ENCODE results near the gene SLC17A1.

The SLC17A1 gene

DNA sequence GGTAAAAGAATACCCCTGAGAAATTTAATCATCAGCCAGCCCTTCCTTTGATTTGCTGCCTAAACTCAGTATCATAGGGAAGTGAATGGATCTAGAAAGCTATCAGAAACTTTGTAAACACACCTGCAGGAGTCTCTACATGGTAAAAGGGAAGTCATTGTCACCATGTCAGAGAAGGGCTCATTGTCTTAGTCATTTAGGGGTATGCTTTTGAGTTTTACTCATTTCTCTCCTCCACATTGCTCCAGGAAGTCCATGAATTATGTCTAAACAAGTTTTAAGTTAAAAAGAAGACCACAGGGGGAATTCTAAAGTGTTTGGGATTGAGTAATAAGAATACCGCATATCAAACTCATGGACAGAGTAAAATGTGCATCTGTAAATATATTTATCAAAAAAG lies 2.5 kb downstream of the SLC17A1 start:
- no peak for TF ChIP-seq TAF1 (IDR thresholded peaks at IDR 0.05; ENCODE audit: borderline replicate concordance, insufficient read depth, low read length)
- TF ChIP-seq SIN3A (IDR thresholded peaks at IDR 0.05; ENCODE audit: borderline replicate concordance, insufficient read depth, low read length): no peak
- no peak for TF ChIP-seq FOXP2 (optimal IDR thresholded peaks at IDR 0.05; ENCODE audit: borderline replicate concordance, extremely low read depth, extremely low read length, insufficient read depth)
- TF ChIP-seq POLR2AphosphoS5 (IDR thresholded peaks at IDR 0.05; ENCODE audit: low read depth, low read length): no peak
- TF ChIP-seq, protein P1, sequence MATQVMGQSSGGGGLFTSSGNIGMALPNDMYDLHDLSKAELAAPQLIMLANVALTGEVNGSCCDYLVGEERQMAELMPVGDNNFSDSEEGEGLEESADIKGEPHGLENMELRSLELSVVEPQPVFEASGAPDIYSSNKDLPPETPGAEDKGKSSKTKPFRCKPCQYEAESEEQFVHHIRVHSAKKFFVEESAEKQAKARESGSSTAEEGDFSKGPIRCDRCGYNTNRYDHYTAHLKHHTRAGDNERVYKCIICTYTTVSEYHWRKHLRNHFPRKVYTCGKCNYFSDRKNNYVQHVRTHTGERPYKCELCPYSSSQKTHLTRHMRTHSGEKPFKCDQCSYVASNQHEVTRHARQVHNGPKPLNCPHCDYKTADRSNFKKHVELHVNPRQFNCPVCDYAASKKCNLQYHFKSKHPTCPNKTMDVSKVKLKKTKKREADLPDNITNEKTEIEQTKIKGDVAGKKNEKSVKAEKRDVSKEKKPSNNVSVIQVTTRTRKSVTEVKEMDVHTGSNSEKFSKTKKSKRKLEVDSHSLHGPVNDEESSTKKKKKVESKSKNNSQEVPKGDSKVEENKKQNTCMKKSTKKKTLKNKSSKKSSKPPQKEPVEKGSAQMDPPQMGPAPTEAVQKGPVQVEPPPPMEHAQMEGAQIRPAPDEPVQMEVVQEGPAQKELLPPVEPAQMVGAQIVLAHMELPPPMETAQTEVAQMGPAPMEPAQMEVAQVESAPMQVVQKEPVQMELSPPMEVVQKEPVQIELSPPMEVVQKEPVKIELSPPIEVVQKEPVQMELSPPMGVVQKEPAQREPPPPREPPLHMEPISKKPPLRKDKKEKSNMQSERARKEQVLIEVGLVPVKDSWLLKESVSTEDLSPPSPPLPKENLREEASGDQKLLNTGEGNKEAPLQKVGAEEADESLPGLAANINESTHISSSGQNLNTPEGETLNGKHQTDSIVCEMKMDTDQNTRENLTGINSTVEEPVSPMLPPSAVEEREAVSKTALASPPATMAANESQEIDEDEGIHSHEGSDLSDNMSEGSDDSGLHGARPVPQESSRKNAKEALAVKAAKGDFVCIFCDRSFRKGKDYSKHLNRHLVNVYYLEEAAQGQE (IDR thresholded peaks at IDR 0.05; ENCODE audit: insufficient read depth in 1 of 2, low read depth in 2 of 2, low read length in 2 of 2): no peak

DNA sequence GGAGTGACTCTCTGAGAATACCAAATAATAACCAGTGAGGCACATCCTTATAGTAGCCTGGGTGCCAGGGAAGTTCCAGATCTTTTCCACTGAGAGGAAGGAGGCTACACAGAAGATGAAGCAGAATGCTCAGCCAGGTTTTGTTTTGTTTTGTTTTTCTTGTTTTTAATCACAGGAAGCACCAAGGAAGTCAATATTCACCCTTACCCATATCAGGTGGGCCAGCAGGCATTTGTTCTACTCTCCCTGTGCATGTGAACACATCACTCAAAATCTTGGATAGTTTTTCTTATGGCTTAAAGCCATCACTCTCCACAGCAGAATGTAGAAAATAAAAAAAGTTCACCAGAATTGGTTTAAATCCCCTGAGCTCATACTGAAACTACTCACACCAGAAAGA lies 10.5 kb downstream of the SLC17A1 start:
- TF ChIP-seq, protein P1 (IDR thresholded peaks at IDR 0.05; ENCODE audit: insufficient read depth in 1 of 2, low read depth in 2 of 2, low read length in 2 of 2): no peak

DNA sequence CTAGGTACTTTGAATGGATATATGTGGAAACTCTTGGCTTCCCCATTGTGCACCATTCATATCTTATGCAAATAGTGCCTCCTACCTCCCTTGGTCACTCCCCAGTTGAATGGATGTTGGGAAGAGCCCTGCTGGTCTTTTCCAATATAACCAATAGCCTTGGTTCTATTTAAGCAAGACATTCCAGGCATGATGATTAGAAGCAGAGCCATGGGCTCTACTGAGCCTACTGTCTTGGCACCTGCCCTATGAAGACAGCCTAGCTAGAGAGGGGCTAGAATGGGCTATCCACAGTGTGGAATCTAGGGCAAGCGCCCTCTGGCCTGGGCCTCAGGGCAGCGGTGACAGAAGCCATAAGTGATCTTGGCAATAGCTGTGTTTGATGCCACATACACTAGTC lies 15.6 kb downstream of the SLC17A1 start:
- TF ChIP-seq FOXP2 (optimal IDR thresholded peaks at IDR 0.05; ENCODE audit: borderline replicate concordance, extremely low read depth, extremely low read length, insufficient read depth): no peak
- no peak for TF ChIP-seq SIN3A (IDR thresholded peaks at IDR 0.05; ENCODE audit: borderline replicate concordance, insufficient read depth, low read length)
- TF ChIP-seq, protein P1 (IDR thresholded peaks at IDR 0.05; ENCODE audit: insufficient read depth in 1 of 2, low read depth in 2 of 2, low read length in 2 of 2): no peak
- no peak for TF ChIP-seq POLR2AphosphoS5 (IDR thresholded peaks at IDR 0.05; ENCODE audit: low read depth, low read length)

DNA sequence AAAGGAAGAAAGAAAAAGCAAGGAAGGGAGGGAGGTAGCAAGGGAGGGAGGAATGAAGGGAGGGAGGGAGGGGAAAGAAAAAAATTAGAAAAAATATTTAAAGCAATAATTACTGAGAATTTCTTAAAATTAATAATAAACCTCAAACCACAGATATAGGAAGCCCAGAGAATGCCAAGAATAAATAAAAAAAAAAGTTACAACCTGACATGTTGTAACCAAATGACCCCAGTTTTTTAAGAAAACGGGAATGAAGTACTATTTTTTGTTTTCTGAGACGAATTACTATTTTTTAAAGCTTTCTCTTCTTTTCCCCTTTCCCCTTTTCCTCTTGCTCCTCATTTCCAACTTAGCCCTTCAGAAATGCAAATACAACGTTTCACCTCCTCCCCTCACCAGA lies 16.7 kb downstream of the SLC17A1 start:
- no peak for TF ChIP-seq POLR2AphosphoS5 (IDR thresholded peaks at IDR 0.05; ENCODE audit: low read depth, low read length)
- TF ChIP-seq SIN3A (IDR thresholded peaks at IDR 0.05; ENCODE audit: borderline replicate concordance, insufficient read depth, low read length): no peak
- no peak for TF ChIP-seq FOXP2 (optimal IDR thresholded peaks at IDR 0.05; ENCODE audit: borderline replicate concordance, extremely low read depth, extremely low read length, insufficient read depth)
- no peak for TF ChIP-seq TAF1 (IDR thresholded peaks at IDR 0.05; ENCODE audit: borderline replicate concordance, insufficient read depth, low read length)
- TF ChIP-seq, protein P1 (IDR thresholded peaks at IDR 0.05; ENCODE audit: insufficient read depth in 1 of 2, low read depth in 2 of 2, low read length in 2 of 2): no peak

DNA sequence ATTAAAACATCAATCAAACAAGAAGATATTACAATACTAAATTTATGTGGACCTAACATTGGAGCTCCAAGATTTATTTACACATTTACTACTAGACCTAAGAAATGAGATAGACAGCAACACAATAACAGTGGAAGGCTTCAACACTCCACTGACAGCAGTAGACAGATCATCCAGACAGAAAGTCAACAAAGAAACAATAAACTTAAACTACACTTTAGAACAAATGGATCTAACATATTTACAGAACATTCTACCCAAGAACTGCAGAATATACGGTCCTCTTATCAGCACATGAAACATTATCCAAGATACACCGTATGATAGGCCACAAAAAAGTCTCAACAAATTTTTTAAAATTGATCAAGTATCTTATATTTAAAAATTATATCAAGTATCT lies 27.0 kb downstream of the SLC17A1 start:
- TF ChIP-seq, protein P1 (IDR thresholded peaks at IDR 0.05; ENCODE audit: insufficient read depth in 1 of 2, low read depth in 2 of 2, low read length in 2 of 2): no peak
- TF ChIP-seq POLR2AphosphoS5 (IDR thresholded peaks at IDR 0.05; ENCODE audit: low read depth, low read length): no peak
- no peak for TF ChIP-seq TAF1 (IDR thresholded peaks at IDR 0.05; ENCODE audit: borderline replicate concordance, insufficient read depth, low read length)
- no peak for TF ChIP-seq FOXP2 (optimal IDR thresholded peaks at IDR 0.05; ENCODE audit: borderline replicate concordance, extremely low read depth, extremely low read length, insufficient read depth)
- no peak for TF ChIP-seq SIN3A (IDR thresholded peaks at IDR 0.05; ENCODE audit: borderline replicate concordance, insufficient read depth, low read length)

Data from PFSK-1 (cell line).